NCI-H2227 (cell line): ENCODE data around the gene AGFG2.

ENCODE experiments used
- DNase-seq: peaks from one replicate; lab custom pipeline; 2025; ENCODE audit not compliant: unreplicated experiment; lab: John Stamatoyannopoulos, UW

The AGFG2 gene

DNA sequence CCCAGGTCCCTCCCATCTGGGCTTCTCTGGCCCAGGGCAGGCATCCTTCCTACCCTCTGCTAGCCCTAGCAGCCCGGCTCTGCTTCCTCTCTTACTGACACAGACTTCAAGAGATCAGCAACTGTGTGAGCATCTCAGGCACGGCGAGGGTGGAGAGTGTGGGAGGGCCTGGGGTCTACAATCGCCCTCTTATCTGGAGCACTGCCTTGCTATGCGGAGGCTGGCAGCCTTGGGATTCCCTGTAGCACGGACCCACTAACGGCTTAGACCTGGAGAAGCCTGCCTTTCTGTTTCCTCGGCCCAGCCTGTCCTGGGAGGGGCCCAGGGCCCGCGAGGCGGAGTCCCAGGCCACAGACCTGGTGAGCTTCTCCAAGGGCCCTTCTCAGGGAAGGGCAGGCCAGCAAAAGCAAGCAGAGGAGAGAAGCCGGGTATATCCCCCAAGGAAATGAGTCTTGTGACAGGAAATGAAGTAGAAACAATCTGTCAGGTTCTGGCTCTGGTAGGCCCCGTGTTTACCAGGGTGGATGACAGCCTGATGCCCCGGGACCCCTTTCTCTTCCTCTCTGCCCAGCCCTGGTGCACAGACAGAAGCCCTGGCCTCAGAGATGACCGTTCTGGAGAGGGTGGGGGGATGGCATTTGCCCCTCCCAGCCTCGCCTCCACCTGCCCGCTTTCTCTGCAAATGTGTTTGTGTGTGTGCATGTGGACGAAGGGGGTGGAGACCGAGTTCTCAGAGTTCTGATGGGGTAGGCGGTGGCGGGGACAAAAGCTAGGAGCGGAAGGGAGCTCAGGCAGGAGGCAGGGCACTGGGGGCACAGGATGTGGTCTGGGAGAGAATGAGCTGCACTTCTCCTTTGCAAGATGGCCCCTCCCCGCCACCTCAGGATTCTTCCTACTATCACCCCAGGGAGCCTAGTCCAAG, 44.4 kb downstream of the AGFG2 start:
- DNase-seq = peak; percentile 50

DNA sequence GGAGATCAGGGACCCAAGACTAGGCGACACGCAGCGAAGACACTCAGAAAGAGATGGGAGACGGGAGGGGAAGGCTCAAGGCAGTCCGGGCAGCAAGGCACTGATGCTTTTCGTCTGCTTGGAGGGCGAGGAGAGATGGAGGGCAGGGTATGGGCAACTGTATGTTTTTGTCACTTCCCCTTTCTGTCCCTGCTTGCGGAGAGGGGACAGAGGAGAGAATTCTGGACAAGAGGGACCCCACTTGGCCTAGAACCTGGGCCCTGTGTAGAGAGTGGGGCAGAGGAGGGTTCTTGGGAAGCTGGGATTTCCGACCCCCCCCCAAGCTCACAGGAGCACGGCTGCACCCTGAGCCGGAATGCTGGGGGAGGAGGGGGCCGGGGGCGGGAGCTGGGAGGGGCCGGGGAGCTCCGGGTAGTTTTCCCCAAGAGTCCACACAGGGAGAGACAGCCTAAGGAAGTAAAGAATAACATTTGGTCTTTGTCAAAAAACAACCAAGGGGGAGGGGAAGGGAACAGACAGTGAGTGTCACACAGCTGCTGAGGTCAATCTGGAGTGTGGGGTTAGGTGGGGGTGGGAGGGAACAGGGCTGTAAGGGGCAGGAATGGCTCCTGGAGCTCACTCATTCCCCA, 45.2 kb downstream of the AGFG2 start:
- DNase-seq = peak; percentile 50

DNA sequence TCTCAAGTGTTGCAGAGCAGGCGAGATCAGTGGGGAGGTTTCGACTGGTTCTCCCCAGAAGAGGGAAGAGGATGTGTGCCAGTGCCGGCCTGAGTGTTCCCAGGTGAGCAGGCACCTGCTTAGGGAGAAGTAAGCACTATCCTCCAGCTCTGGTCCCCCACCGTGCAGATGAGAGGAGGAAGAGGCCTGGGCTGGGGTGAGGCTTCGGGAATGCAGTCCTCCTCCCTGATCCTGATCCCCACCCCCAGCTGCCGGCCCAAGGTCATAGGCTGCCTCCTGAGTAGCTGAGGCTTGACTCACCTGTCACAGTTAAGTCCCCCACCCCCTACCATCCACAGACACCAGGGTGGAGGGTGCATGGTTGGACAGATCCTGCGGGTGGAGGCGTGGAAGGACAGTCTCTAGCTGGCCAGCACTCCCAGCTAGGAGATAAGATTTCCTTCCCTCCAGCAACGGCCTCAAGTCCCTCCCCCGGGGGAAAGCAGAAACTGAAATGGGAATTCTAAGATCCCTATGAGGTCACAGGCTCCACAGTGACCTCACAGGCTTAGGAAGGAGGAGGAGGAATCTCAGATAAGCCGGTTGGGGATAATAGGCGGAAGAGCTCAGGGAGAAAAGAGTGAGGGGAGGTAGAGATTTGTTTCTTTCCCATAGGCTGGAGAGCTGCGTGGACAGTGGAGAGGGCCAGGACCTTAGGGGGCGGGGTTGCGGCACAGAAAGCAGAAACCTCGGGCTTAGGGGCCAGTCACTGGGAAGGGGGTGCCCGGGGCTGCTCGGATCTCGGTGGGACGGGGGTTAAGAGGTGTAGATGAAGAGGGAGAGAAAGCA, 45.9 kb downstream of the AGFG2 start:
- DNase-seq = peak; percentile 69

GRCh38 chr7:100585511-100586265, 46.7 kb downstream of the AGFG2 start, which contains the start of gene LRCH4:
TSS of gene LRCH4 (minus strand) at chr7:100586129. CDS start at chr7:100586100, 29 bp downstream.
- DNase-seq = peak; percentile 72

- DNase-seq = peak; percentile 100
Measured at GRCh38 chr7:100586266-100587025, 47.4 kb downstream of the AGFG2 start, which contains the start of gene FBXO24. TSS of gene FBXO24 (plus strand) at chr7:100586328. CDS start at chr7:100586626, 298 bp downstream.

DNA sequence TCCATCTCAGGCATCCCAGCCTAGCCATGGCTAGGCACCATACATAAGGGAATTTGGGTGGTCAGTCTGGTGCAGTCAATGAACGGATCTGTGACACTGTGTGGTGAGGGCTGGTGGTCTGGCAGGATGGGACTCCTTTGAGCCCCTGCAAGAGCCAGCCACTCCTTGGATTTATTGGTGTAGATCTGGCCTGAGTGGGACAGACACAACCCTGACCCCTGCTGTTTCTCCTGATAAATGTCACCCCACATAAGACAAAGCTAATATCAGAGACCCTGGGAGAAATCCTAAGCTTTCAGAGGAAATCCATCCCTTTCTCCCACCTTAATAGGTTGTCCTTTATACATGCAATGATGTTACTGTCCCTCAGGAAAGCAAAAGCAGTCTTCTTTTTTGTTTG, 49.4 kb downstream of the AGFG2 start:
- DNase-seq = no peak

- DNase-seq = no peak
Measured at GRCh38 chr7:100589341-100589947, 50.4 kb downstream of the AGFG2 start.

DNA sequence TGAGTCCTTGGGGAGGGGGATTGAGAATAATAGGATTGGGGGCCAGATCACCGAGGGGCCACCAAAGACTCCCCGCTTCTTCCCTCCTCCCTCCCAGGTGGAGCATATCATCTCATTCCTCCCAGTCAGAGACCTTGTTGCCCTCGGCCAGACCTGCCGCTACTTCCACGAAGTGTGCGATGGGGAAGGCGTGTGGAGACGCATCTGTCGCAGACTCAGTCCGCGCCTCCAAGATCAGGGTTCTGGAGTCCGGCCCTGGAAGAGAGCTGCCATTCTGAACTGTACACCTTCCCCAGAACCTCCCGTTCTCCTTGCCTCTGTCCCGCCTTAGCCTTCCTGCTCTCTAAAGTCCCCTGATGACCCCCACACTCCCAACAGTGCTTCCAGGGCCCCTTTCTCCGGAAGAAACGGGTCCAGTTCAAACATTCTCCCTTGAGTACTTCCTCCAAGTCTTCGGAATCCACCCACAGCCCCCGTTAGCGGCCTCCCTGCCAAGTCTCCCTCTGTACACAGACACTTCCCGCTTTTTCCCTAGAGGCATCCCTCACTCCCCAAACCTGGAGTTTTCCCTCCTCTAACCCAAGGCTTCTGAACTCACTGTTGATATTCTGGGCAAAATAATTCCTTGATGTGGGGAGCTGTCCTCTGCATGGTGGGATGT, 51.2 kb downstream of the AGFG2 start:
- DNase-seq = no peak

DNA sequence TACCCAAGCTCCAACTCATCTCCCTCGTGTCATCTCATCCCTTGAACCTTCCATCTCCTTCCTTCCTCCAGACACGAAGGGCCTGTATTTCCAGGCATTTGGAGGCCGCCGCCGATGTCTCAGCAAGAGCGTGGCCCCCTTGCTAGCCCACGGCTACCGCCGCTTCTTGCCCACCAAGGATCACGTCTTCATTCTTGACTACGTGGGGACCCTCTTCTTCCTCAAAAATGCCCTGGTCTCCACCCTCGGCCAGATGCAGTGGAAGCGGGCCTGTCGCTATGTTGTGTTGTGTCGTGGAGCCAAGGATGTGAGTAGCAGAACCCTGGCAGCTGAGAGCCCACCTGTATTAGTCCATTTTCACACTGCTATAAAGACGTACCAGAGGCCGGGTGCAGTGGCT, 52.6 kb downstream of the AGFG2 start:
- no peak for DNase-seq

- DNase-seq = no peak
Measured at GRCh38 chr7:100595188-100595587, 56.2 kb downstream of the AGFG2 start.

- no peak for DNase-seq
Measured at GRCh38 chr7:100598425-100598824, 59.4 kb downstream of the AGFG2 start.

DNA sequence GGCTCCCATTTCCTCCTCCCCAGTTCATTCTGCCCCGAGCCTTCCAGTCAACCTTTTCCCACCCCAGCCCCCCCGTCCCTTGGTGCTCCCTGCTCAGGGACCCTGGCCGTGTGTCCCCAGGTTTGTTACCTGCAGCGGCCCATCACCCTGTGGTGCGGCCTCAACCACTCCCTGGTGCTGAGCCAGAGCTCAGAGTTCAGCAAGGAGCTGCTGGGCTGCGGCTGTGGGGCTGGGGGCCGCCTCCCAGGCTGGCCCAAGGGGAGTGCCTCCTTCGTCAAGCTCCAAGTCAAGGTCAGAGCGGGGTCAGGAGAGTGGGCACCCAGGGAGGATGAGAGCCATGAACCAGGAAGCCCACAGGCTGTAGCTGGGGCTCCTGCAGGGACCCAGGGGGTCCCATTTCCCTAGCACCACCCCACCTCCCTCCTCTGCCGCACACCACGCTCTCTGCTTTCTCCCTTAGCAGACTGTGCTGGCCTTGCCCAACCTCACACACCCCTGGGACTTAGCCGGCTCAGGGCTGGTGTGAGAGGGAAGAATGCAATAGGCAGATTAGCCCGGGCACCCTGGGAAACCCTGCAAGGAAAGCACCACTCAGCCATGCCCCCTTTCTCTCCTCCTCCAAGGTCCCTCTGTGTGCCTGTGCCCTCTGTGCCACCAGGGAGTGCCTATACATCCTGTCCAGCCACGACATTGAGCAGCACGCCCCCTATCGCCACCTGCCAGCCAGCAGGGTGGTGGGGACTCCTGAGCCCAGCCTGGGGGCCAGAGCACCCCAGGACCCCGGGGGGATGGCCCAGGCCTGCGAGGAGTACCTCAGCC, 61.1 kb downstream of the AGFG2 start:
- no peak for DNase-seq

DNA sequence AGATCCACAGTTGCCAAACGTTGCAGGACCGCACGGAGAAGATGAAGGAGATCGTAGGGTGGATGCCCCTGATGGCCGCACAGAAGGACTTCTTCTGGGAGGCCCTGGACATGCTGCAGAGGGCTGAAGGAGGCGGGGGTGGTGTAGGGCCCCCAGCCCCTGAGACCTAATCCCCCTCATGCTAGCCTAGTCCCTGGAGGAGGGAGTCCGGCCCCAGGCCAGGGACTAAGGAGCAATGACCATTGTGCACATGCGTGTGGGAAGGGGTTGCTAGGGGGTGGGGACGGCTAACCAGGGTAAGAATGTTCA, 61.7 kb downstream of the AGFG2 start:
- no peak for DNase-seq

- DNase-seq = peak; percentile 34
Measured at GRCh38 chr7:100602889-100603725, 64.1 kb downstream of the AGFG2 start.

GRCh38 chr7:100603726-100604027, 64.7 kb downstream of the AGFG2 start:
- peak; percentile 55 for DNase-seq

GRCh38 chr7:100604028-100604975, 65.3 kb downstream of the AGFG2 start:
- DNase-seq = peak; percentile 77
